Superior temporal gyrus (tissue), 1 donor: Measurements from ENCODE around the gene SSBP3.

Experiments
- DNase-seq: peaks from one replicate; pipeline ENCODE4 v3.0.0-alpha.2; 2016; ENCODE audit errors: extremely low spot score

SSBP3 gene

GRCh38 chr1:54266908-54267307 is 139.3 kb downstream of the SSBP3 start:
- no peak for DNase-seq

GRCh38 chr1:54266195-54266594 is 140.0 kb downstream of the SSBP3 start:
- DNase-seq, result no peak

GRCh38 chr1:54265659-54266058 is 140.5 kb downstream of the SSBP3 start:
- no peak for DNase-seq

GRCh38 chr1:54265126-54265525 is 141.1 kb downstream of the SSBP3 start:
- DNase-seq, result no peak

- no peak for DNase-seq
These were observed 142.5 kb downstream of the SSBP3 start for GRCh38 chr1:54263601-54264226.

- no peak for DNase-seq
These were observed 143.9 kb downstream of the SSBP3 start for GRCh38 chr1:54262244-54262643.

GRCh38 chr1:54260810-54261209 is 145.4 kb downstream of the SSBP3 start:
- no peak for DNase-seq

- DNase-seq, result no peak
These were observed 146.6 kb downstream of the SSBP3 start for GRCh38 chr1:54259546-54260140.

- DNase-seq, result no peak
These were observed 148.3 kb downstream of the SSBP3 start for GRCh38 chr1:54257876-54258275.

GRCh38 chr1:54257346-54257620 is 148.9 kb downstream of the SSBP3 start:
- no peak for DNase-seq

GRCh38 chr1:54256522-54257345 is 149.5 kb downstream of the SSBP3 start:
- no peak for DNase-seq

- no peak for DNase-seq
These were observed 151.0 kb downstream of the SSBP3 start for GRCh38 chr1:54255026-54255702.

- no peak for DNase-seq
These were observed 152.1 kb downstream of the SSBP3 start for GRCh38 chr1:54254055-54254454.

GRCh38 chr1:54253480-54253879 is 152.7 kb downstream of the SSBP3 start:
- DNase-seq, result no peak

- DNase-seq, result no peak
These were observed 153.7 kb downstream of the SSBP3 start for GRCh38 chr1:54252371-54252936.

GRCh38 chr1:54250670-54251069 is 155.5 kb downstream of the SSBP3 start:
- no peak for DNase-seq

- DNase-seq, result no peak
These were observed 156.3 kb downstream of the SSBP3 start for GRCh38 chr1:54249819-54250435.

- DNase-seq, result no peak
These were observed 157.2 kb downstream of the SSBP3 start for GRCh38 chr1:54248966-54249365.

GRCh38 chr1:54247863-54248515 is 158.2 kb downstream of the SSBP3 start:
- no peak for DNase-seq

- DNase-seq, result no peak
These were observed 160.0 kb downstream of the SSBP3 start for GRCh38 chr1:54246116-54246721.

GRCh38 chr1:54245501-54245900 is 160.7 kb downstream of the SSBP3 start:
- DNase-seq, result no peak
